Natural killer cell treated with Interleukin-12 subunit alpha and Interleukin-12 subunit beta and Interleukin-15 and Interleukin-18, amount 100 ng/mL, for 72 hours (primary cell): ENCODE measurements around the gene SPRTN. TPM values are rescaled to one million over a fixed set of nuclear protein-coding genes. Genes with fewer than 3 reads are reported as not detected.

ENCODE experiments used
- ATAC-seq, 2 donors: fragments of 150-1000 bp; cut with Tn5 transposase in 1 of 2; sonication (Bioruptor Pico), chemical (Tn5 transposase) in 1 of 2; 2 replicates each; pipeline ENCODE4 v1.10.0; 2021
- DNase-seq: peaks from one replicate; pipeline ENCODE4 v3.0.0; 2022; ENCODE audit warnings: low spot score
- H3K27ac Mint-ChIP-seq, 2 donors: 1 replicate in 1 of 2; 2 replicates in 1 of 2; pipeline ENCODE4 v1.8.0; 2022; ENCODE audit warnings: mixed read lengths in 2 of 2, mild to moderate bottlenecking in 1 of 2, moderate library complexity in 1 of 2
- H3K27me3 Mint-ChIP-seq, 2 donors: 1 replicate in 1 of 2; 2 replicates in 1 of 2; pipeline ENCODE4 v1.8.0; 2022; ENCODE audit warnings: mixed read lengths in 2 of 2
- H3K36me3 Mint-ChIP-seq: one replicate; pipeline ENCODE4 v1.8.0; 2022; ENCODE audit warnings: mixed read lengths
- H3K4me1 Mint-ChIP-seq, 2 donors: 1 replicate in 1 of 2; 2 replicates in 1 of 2; pipeline ENCODE4 v1.8.0; 2022; ENCODE audit warnings: low read depth in 2 of 2, mixed read lengths in 2 of 2, mild to moderate bottlenecking in 1 of 2
- H3K4me3 Mint-ChIP-seq: one replicate; pipeline ENCODE4 v1.8.0; 2022; ENCODE audit warnings: mixed read lengths
- H3K9me3 Mint-ChIP-seq: 2 replicates; pipeline ENCODE4 v1.8.0; 2022; ENCODE audit warnings: mixed read lengths
- total RNA-seq, 2 donors: library from RNA; stranded (reverse); gene quantifications; one replicate each; pipeline ENCODE4 v1.2.3, GENCODE V29; 2022

The SPRTN gene, protein sequence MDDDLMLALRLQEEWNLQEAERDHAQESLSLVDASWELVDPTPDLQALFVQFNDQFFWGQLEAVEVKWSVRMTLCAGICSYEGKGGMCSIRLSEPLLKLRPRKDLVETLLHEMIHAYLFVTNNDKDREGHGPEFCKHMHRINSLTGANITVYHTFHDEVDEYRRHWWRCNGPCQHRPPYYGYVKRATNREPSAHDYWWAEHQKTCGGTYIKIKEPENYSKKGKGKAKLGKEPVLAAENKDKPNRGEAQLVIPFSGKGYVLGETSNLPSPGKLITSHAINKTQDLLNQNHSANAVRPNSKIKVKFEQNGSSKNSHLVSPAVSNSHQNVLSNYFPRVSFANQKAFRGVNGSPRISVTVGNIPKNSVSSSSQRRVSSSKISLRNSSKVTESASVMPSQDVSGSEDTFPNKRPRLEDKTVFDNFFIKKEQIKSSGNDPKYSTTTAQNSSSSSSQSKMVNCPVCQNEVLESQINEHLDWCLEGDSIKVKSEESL
- 10 to 100 TPM; 16.0 to 23.1 TPM for total RNA-seq

- peak; percentile 4 to 25 for ATAC-seq
- H3K4me3 Mint-ChIP-seq: peak within 1 kb of the TSS; percentile 96
- H3K27ac Mint-ChIP-seq: peak within 1 kb of the TSS; percentile 97 to 98
- H3K9me3 Mint-ChIP-seq: no peaks in the 10 kb centered on the region
- no peaks in the 10 kb centered on the region for H3K27me3 Mint-ChIP-seq
- H3K4me1 Mint-ChIP-seq: peaks cover 43 to 53% of the 10 kb centered on the region in 2 donors
- H3K36me3 Mint-ChIP-seq: peaks cover 27% of the 10 kb centered on the region
- no peak for DNase-seq
Observed at GRCh38 chr1:231338270-231339128, at the start of gene SPRTN. Gene SPRTN (plus strand): TSS chr1:231338293. CDS start chr1:231338384, 91 bp downstream.

GRCh38 chr1:231295938-231296337 lies 42.2 kb upstream of the SPRTN start:
- Mint-ChIP-seq H3K27ac (no peak overlapping the region), H3K27me3 (no peaks in the 10 kb centered on the region), H3K36me3 (no peaks in the 10 kb centered on the region), H3K4me3 (no peak overlapping the region), H3K9me3 (no peaks in the 10 kb centered on the region), H3K4me1 (no peaks in the 10 kb centered on the region)
- no peak for ATAC-seq
- DNase-seq: no peak

GRCh38 chr1:231301990-231302389 lies 36.1 kb upstream of the SPRTN start:
- no peaks in the 10 kb centered on the region for H3K9me3 Mint-ChIP-seq

DNA sequence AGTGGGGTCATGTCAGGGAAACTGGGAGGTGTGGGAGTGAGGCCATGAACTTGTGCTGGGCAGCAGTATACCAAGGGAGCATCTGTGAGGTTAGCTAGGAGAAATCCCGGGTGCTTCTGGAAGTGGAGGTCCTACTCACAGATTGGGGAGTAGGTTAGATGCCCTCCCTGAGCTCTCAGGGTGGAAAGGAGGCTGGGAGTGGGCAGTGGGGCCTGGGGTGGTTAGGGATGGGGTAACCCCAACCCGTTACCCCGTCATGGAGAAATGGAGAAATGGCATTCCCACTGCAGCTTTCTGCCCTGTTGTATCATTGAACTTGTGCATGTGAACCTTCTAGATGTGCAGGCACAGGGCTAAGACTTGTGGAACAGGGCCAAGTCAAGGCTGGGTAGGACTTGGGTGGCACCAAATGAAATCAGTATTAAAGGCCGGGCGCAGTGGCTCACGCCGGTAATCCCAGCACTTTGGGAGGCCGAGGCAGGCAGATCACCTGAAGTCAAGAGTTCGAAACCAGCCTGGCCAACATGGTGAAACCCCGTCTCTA lies 27.6 kb upstream of the SPRTN start:
- H3K27ac Mint-ChIP-seq: no peak overlapping the region
- ATAC-seq: no peak

More at GRCh38 chr1:231301990-231302389, 36.1 kb upstream of the SPRTN start:
- no peak overlapping the region for H3K4me3 Mint-ChIP-seq
- no peaks in the 10 kb centered on the region for H3K27me3 Mint-ChIP-seq
- ATAC-seq (no peak), DNase-seq (no peak)
- H3K27ac Mint-ChIP-seq: no peak overlapping the region
- H3K4me1 Mint-ChIP-seq: no peaks in the 10 kb centered on the region
- H3K36me3 Mint-ChIP-seq: no peaks in the 10 kb centered on the region

GRCh38 chr1:231311720-231312431 lies 26.2 kb upstream of the SPRTN start:
- no peak for ATAC-seq
- no peak overlapping the region for H3K27ac Mint-ChIP-seq

More for the DNA sequence above, 27.6 kb upstream of the SPRTN start:
- no peaks in the 10 kb centered on the region for H3K4me1 Mint-ChIP-seq
- peaks cover 0 to 7% of the 10 kb centered on the region in 2 donors for H3K27me3 Mint-ChIP-seq
- no peak overlapping the region for H3K4me3 Mint-ChIP-seq
- H3K36me3 Mint-ChIP-seq: no peaks in the 10 kb centered on the region
- no peaks in the 10 kb centered on the region for H3K9me3 Mint-ChIP-seq
- no peak for DNase-seq

GRCh38 chr1:231312432-231312788 lies 25.7 kb upstream of the SPRTN start:
- Mint-ChIP-seq H3K9me3 (no peaks in the 10 kb centered on the region), H3K36me3 (no peaks in the 10 kb centered on the region), H3K4me3 (no peak overlapping the region), H3K27me3 (peaks cover 0 to 7% of the 10 kb centered on the region in 2 donors), H3K27ac (no peak overlapping the region), H3K4me1 (no peaks in the 10 kb centered on the region)
- ATAC-seq: no peak
- no peak for DNase-seq

More at GRCh38 chr1:231311720-231312431, 26.2 kb upstream of the SPRTN start:
- Mint-ChIP-seq H3K36me3 (no peaks in the 10 kb centered on the region), H3K4me3 (no peak overlapping the region), H3K4me1 (no peaks in the 10 kb centered on the region), H3K9me3 (no peaks in the 10 kb centered on the region), H3K27me3 (peaks cover 0 to 7% of the 10 kb centered on the region in 2 donors)
- DNase-seq: no peak

DNA sequence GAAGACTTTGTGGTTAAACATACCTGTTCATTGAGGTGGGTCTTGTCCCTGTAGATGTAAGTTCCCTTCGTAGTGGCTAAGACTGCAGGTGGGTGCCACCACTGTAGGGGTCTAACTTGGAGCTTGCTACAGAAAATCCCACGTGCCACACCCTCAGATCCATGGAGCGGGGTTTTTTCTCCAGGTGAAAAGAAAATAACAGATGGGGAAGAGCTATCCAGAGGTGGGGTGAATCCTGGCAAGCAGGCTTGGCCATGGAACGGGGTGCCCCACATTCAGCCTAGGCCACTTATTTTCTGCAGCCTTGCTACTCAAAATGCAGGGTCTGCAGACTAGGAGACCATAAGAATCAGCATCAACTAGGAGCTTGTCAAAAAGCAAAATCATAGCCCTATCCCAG lies 24.4 kb upstream of the SPRTN start:
- H3K27ac Mint-ChIP-seq: no peak overlapping the region
- H3K36me3 Mint-ChIP-seq: no peaks in the 10 kb centered on the region
- peaks cover 0 to 7% of the 10 kb centered on the region in 2 donors for H3K27me3 Mint-ChIP-seq
- ATAC-seq (no peak), DNase-seq (no peak)
- no peaks in the 10 kb centered on the region for H3K4me1 Mint-ChIP-seq
- no peaks in the 10 kb centered on the region for H3K9me3 Mint-ChIP-seq
- no peak overlapping the region for H3K4me3 Mint-ChIP-seq

DNA sequence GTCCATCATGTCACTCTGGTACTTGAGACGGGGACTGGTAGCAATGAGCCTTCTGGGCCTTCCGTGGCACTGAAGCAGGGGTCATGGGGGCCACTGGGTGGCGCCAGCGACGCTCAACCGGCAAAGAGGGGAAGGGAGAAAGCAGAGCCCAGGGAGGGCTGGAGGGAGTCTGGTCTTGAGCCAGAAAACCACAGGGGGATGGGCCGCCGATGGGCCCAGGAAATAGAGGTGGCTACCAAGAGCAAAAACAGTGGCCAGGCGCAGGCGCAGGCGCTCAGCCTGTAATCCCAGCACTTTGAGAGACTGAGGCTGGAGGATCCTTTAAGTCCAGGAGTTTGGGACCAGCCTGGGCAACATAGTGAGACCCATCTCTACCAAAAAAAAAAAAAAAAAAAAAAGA lies 22.2 kb upstream of the SPRTN start:
- Mint-ChIP-seq H3K36me3 (no peaks in the 10 kb centered on the region), H3K4me3 (no peak overlapping the region), H3K9me3 (no peaks in the 10 kb centered on the region), H3K27me3 (peaks cover 0 to 7% of the 10 kb centered on the region in 2 donors), H3K27ac (no peak overlapping the region), H3K4me1 (no peaks in the 10 kb centered on the region)
- ATAC-seq (peak; percentile 71 to 75), DNase-seq (no peak)

DNA sequence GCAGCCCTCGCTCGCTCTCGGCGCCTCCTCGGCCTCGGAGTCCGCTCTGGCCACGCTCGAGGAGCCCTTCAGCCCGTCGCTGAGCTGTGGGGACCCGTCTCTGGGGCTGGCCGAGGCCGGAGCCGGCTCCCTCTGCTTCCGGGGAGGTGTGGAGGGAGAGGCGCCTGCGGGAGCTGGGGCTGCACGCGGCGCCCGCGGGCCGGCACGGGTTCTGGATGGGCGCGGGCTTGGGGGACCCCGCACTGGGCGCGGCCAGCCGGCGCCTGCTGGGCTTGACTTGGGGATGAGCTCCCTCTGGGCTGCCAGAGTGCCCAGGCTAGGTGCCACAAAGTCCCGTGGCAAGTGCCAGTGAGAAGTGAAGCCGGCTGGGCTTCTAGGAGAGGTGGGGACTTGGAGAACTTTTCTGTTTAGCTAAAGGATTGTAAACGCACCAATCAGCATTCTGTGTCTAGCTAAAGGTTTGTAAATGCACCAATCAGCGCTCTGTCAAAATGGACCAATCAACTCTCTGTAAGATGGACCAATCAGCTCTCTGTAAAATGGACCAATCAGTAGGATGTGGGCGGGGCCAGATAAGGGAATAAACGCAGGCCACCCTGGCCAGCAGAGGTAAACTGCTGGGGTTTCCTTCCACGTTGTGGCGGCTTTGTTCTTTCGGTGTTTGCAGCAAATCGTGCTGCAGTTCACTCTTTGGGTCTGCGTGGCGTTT lies 20.6 kb upstream of the SPRTN start:
- Mint-ChIP-seq H3K4me3 (no peak overlapping the region), H3K27me3 (peaks cover 0 to under 1% of the 10 kb centered on the region in 2 donors)
- no peak for DNase-seq

GRCh38 chr1:231318015-231318355 lies 20.1 kb upstream of the SPRTN start:
- H3K27ac Mint-ChIP-seq: no peak overlapping the region
- no peaks in the 10 kb centered on the region for H3K27me3 Mint-ChIP-seq
- no peaks in the 10 kb centered on the region for H3K9me3 Mint-ChIP-seq
- DNase-seq (no peak), ATAC-seq (no peak)
- no peaks in the 10 kb centered on the region for H3K4me1 Mint-ChIP-seq
- H3K36me3 Mint-ChIP-seq: no peaks in the 10 kb centered on the region
- H3K4me3 Mint-ChIP-seq: no peak overlapping the region

More for the DNA sequence above, 20.6 kb upstream of the SPRTN start:
- H3K9me3 Mint-ChIP-seq: no peaks in the 10 kb centered on the region
- no peak for ATAC-seq
- H3K36me3 Mint-ChIP-seq: no peaks in the 10 kb centered on the region
- no peaks in the 10 kb centered on the region for H3K4me1 Mint-ChIP-seq
- H3K27ac Mint-ChIP-seq: no peak overlapping the region

DNA sequence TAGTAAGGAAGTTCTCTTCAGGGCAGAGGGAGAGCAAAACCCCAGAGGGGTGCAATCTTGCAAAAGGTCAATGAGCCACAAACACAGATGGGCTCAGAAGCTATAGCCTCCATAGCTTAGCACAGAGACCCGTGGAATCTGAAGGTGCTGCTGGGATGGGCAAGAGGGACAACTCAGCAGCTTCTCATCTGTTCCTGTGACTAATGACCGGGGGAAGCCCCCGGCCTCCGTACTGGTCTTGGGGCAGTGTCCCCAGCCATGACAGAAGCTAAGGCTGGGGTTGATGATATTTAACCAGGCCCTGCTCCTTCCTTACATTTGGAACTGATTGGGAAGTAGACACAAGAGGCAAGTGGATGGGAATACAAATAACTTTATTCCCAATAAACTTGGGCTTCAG lies 19.5 kb upstream of the SPRTN start:
- no peaks in the 10 kb centered on the region for H3K27me3 Mint-ChIP-seq
- no peak overlapping the region for H3K4me3 Mint-ChIP-seq
- no peak for ATAC-seq
- H3K27ac Mint-ChIP-seq: no peak overlapping the region
- no peak for DNase-seq
- no peaks in the 10 kb centered on the region for H3K36me3 Mint-ChIP-seq
- H3K4me1 Mint-ChIP-seq: no peaks in the 10 kb centered on the region
- H3K9me3 Mint-ChIP-seq: no peaks in the 10 kb centered on the region

- H3K4me1 Mint-ChIP-seq: no peaks in the 10 kb centered on the region
- DNase-seq: no peak
- ATAC-seq: no peak
- H3K36me3 Mint-ChIP-seq: no peaks in the 10 kb centered on the region
- no peaks in the 10 kb centered on the region for H3K9me3 Mint-ChIP-seq
- no peak overlapping the region for H3K4me3 Mint-ChIP-seq
- H3K27me3 Mint-ChIP-seq: no peaks in the 10 kb centered on the region
- no peak overlapping the region for H3K27ac Mint-ChIP-seq
Observed at GRCh38 chr1:231319080-231319479, 19.0 kb upstream of the SPRTN start.
